NB4 (cell line): ENCODE results near the gene TDRD1.

ENCODE experiments used
- DNase-seq: peaks from one replicate; pipeline ENCODE4 v3.0.0; 2010; ENCODE audit warnings: low read depth
- H3K4me3 ChIP-seq: one replicate; pipeline ENCODE4 v1.5.1; 2011; ENCODE audit warnings: mild to moderate bottlenecking, low read depth, low read length, moderate library complexity
- MYC ChIP-seq: IDR thresholded peaks from 2 replicates; pipeline ENCODE4 v1.6.1; 2011; ENCODE audit warnings: low read depth, low read length
- POLR2A ChIP-seq: IDR thresholded peaks from 2 replicates; pipeline ENCODE4 v1.6.1; 2011; ENCODE audit warnings: mild to moderate bottlenecking; ENCODE audit not compliant: insufficient read length; ENCODE audit errors: extremely low read depth
- TF ChIP-seq, protein P1 (sequence below): IDR thresholded peaks from 2 replicates; pipeline ENCODE4 v1.6.1; 2011; ENCODE audit warnings: low read depth, low read length
- TF ChIP-seq, protein P2 (sequence below): IDR thresholded peaks from one replicate; pipeline ENCODE4 v1.5.1; 2012; ENCODE audit warnings: low read depth, low read length

TDRD1 gene

DNA sequence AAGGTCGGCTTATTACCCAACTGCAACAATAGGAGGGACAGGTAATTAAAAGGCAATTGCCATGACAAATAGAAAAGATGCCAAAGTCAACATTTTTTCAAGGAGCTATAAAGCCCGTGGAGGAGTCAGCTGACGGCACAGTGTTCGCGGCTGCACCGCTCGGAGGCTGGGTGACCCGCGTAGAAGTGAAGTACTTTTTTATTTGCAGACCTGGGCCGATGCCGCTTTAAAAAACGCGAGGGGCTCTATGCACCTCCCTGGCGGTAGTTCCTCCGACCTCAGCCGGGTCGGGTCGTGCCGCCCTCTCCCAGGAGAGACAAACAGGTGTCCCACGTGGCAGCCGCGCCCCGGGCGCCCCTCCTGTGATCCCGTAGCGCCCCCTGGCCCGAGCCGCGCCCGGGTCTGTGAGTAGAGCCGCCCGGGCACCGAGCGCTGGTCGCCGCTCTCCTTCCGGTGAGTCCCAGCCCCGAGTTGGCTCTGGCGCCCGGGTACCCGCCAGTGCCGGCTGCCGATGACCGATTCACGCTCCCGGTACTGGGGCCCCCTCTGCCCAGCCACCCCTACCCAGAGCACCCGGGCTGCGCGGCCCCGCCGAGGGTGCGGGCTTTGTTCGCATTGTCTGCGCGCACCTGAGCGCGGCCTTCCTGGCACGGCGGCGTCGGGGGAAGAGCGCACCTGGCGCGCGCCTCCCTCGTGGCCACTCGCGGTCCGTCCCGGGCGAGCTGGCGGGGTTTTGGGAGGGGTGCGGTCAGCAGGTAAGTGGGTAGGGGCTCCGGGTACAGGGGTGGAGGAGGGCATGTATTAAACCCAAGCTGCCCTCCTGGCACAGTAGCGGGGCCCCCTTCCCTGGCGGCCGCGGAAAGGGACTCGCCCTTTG lies 60.2 kb downstream of the TDRD1 start, which contains the start of gene VWA2:
Gene VWA2, plus strand, starts transcription at position 138 of the 877 bp plus-strand sequence. CDS start 9,460 bp downstream, outside the sequence.
- no peak for DNase-seq
- TF ChIP-seq, protein P1, sequence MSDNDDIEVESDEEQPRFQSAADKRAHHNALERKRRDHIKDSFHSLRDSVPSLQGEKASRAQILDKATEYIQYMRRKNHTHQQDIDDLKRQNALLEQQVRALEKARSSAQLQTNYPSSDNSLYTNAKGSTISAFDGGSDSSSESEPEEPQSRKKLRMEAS = no peak
- TF ChIP-seq, protein P2, sequence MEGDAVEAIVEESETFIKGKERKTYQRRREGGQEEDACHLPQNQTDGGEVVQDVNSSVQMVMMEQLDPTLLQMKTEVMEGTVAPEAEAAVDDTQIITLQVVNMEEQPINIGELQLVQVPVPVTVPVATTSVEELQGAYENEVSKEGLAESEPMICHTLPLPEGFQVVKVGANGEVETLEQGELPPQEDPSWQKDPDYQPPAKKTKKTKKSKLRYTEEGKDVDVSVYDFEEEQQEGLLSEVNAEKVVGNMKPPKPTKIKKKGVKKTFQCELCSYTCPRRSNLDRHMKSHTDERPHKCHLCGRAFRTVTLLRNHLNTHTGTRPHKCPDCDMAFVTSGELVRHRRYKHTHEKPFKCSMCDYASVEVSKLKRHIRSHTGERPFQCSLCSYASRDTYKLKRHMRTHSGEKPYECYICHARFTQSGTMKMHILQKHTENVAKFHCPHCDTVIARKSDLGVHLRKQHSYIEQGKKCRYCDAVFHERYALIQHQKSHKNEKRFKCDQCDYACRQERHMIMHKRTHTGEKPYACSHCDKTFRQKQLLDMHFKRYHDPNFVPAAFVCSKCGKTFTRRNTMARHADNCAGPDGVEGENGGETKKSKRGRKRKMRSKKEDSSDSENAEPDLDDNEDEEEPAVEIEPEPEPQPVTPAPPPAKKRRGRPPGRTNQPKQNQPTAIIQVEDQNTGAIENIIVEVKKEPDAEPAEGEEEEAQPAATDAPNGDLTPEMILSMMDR = no peak
- no peak for TF ChIP-seq MYC
- TF ChIP-seq POLR2A = no peak

DNA sequence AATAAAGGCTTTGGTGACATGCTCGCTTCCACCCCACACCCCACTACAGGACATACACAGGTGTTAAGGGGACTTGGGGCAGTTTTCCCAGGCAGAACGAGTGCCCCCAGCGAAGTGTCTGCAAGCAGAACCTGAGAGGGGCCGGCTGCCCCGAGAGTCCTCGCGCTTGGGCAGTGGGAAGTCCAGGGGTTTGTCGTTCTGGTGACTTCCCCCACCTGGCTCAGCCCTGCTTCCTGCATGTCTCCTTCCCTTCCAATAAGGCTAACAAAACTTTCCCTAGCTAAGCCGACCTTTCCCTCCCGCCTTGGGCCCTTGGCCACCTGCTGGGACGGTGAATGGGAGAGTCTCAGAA lies 60.8 kb downstream of the TDRD1 start:
- no peak for DNase-seq
- no peak for TF ChIP-seq MYC
- TF ChIP-seq, protein P1 = no peak
- no peak for TF ChIP-seq POLR2A
- TF ChIP-seq, protein P2 = no peak
- H3K4me3 ChIP-seq = no peak overlapping the region

More for the DNA sequence above, 60.2 kb downstream of the TDRD1 start, which contains the start of gene VWA2:
- no peak within 1 kb of the TSS for H3K4me3 ChIP-seq

DNA sequence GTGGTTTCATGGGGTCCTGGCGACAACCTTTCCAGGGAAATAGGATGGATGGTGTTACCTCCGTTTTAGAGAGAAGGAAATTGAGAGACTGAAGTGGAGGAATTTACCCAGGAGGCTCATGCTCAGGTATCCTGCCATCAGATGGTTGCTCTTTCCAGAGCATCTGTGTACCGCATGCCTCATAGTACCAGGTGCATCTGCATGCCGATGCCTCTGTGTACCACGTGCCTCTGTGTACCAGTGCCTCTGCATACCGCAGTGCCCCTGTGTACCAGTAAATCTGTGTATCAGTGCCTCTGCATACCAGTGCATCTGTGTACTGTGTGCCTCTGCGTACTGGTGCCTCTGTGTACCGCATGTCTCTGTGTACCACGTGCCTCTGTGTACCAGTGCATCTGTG lies 63.1 kb downstream of the TDRD1 start:
- DNase-seq = no peak
- TF ChIP-seq, protein P1 = no peak
- TF ChIP-seq, protein P2 = no peak
- TF ChIP-seq MYC (no peak), POLR2A (no peak)
- H3K4me3 ChIP-seq = no peak overlapping the region

DNA sequence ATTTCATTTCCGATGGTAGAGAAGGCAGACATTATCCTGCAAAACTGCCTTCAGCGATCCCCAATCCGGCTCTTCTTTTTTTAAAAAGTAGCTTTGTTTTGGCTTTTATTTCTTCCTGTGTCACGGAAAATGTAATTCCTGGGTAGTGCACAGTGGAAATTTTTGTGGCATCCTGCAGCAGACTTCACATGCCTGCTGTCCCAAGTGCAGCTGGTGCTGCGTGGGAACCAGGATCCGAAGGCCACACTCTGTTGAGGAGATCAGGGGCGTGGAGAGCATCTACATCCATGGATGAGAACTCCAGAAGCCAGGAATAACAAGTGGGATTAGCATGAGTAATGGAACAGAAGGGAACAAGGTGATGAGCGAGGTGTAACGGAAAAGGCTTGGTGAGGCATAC lies 64.5 kb downstream of the TDRD1 start:
- TF ChIP-seq POLR2A (no peak), MYC (no peak)
- TF ChIP-seq, protein P1 = no peak
- TF ChIP-seq, protein P2 = no peak
- H3K4me3 ChIP-seq = no peak overlapping the region
- no peak for DNase-seq

DNA sequence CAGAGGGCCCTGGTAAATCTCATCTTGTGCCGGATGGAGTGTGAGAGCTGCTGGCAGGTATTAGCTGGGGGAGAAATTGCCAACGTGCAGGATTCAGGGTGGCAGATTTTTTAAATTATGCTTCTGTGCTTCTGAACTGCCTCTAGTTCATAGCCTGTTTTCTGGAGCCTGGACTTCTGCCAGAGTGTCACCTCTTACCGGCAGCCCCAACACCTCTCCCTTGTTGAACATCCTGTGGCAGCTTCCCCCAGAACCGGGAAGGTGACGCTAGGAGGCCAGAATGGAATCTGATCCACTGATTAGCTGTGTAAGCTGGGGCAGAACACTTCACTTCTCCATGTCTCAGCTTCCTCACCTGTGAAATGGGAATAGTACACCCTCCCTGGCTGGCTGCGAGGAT lies 65.0 kb downstream of the TDRD1 start:
- TF ChIP-seq, protein P1 = no peak
- TF ChIP-seq POLR2A (no peak), MYC (no peak)
- TF ChIP-seq, protein P2 = no peak
- DNase-seq = no peak
- no peak overlapping the region for H3K4me3 ChIP-seq
